ENCODE data around the gene NOCT. TPM values are rescaled to one million over a fixed set of nuclear protein-coding genes. Genes with fewer than 3 reads are reported as not detected.
"Not testable (repeated sequence)": the region's sequence is repeated elsewhere in the genome, so short reads cannot be mapped to it uniquely, and the experiment has no call there.

Gene NOCT
- total and polyA plus RNA-seq, 2 donors (not counting 1 experiment from before 2014, with no cell fraction given) = 2.6 to 3.8 TPM

DNA sequence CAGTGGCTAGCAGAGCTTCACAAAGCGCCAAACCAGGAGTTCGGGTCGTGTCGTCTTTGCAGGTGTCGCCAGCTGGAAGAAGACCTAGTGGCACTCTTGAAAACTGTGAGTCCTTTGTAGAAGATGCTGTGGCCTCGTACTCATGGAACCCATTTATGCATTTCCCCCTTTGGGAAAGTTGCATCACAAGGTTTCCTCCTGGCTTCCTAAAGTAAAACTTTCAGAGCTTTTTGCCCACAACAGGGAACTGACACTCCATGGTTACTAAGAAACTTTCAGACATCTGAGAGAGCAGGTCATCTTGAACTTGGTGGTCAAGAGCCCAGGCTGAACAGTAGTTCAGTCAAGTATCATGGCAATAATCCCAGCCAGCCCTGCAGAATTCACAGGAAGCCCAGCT is 15.9 kb upstream of the NOCT start:
- no peaks in the 10 kb centered on the region for H3K79me2 ChIP-seq (ENCODE audit: control insufficient read depth, insufficient read depth, low read length)
- no peaks in the 10 kb centered on the region for H3K9me3 ChIP-seq (ENCODE audit: control extremely low read depth in 1 of 3, control insufficient read depth in 2 of 3, insufficient read depth in 1 of 3, low read length in 2 of 3)
- WGBS (ENCODE audit: insufficient coverage) = 93% methylated on average over 6 of the region's 6 CpGs
- ChIA-PET CTCF (interaction anchor here (1.8 kb wide), 1 partner anchor 31 kb away, joined by 6 read pairs; no protein-coding TSS in a partner anchor), POLR2A (no interaction called here)
- no peak overlapping the region for H3K4me2 ChIP-seq (replicated peaks; ENCODE audit: low read depth, low read length, poor library complexity, severe bottlenecking)
- Mint-ChIP-seq H3K27ac (no peak overlapping the region), H3K4me1 (no peaks in the 10 kb centered on the region), H3K4me3 (no peak overlapping the region), H3K9me3 (ENCODE audit: insufficient read depth) (no peaks in the 10 kb centered on the region), H3K27me3 (no peaks in the 10 kb centered on the region)
- H2AFZ ChIP-seq (ENCODE audit: insufficient read depth, low read depth, low read length, poor library complexity, severe bottlenecking) = no peak overlapping the region
- H3K36me3 ChIP-seq (replicated peaks in 1 of 2; ENCODE audit: control extremely low read depth in 1 of 2, control insufficient read depth in 1 of 2, extremely low read depth in 1 of 2, insufficient read depth in 2 of 2, low read length in 1 of 2) = no peaks in the 10 kb centered on the region
- ATAC-seq (ENCODE audit: low read depth) = no peak
- no peak overlapping the region for H3K4me3 ChIP-seq (ENCODE audit: control extremely low read depth in 1 of 5, extremely low read depth in 1 of 5, insufficient read depth in 1 of 5, low read depth in 2 of 5, low read length in 4 of 5)
- intact Hi-C loops (cut with micrococcal nuclease) = no loop called here
- no peaks in the 10 kb centered on the region for H4K20me1 ChIP-seq (ENCODE audit: control insufficient read depth, insufficient read depth, low read length, poor library complexity, severe bottlenecking)
- peaks cover 0 to 5% (median 0%) of the 10 kb centered on the region in 4 experiments for H3K27me3 ChIP-seq (replicated peaks in 1 of 4; ENCODE audit: control extremely low read depth in 1 of 4, control insufficient read depth in 3 of 4, insufficient read depth in 4 of 4, low read length in 3 of 4)
- H3K27ac ChIP-seq (ENCODE audit: low read length in 2 of 2) = no peak overlapping the region
- no peak for TF ChIP-seq EZH2 (IDR thresholded peaks at IDR 0.05; ENCODE audit: borderline replicate concordance, insufficient read depth, low read depth, low read length, poor library complexity, severe bottlenecking)
- TF ChIP-seq, protein P1, sequence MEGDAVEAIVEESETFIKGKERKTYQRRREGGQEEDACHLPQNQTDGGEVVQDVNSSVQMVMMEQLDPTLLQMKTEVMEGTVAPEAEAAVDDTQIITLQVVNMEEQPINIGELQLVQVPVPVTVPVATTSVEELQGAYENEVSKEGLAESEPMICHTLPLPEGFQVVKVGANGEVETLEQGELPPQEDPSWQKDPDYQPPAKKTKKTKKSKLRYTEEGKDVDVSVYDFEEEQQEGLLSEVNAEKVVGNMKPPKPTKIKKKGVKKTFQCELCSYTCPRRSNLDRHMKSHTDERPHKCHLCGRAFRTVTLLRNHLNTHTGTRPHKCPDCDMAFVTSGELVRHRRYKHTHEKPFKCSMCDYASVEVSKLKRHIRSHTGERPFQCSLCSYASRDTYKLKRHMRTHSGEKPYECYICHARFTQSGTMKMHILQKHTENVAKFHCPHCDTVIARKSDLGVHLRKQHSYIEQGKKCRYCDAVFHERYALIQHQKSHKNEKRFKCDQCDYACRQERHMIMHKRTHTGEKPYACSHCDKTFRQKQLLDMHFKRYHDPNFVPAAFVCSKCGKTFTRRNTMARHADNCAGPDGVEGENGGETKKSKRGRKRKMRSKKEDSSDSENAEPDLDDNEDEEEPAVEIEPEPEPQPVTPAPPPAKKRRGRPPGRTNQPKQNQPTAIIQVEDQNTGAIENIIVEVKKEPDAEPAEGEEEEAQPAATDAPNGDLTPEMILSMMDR (IDR thresholded peaks at IDR 0.05) = no peak
- no peak overlapping the region for H3K9ac ChIP-seq (ENCODE audit: low read length)
- no peak for DNase-seq
- no peaks in the 10 kb centered on the region for H3K4me1 ChIP-seq (ENCODE audit: control insufficient read depth in 2 of 2, insufficient read depth in 2 of 2, low read length in 2 of 2)

DNA sequence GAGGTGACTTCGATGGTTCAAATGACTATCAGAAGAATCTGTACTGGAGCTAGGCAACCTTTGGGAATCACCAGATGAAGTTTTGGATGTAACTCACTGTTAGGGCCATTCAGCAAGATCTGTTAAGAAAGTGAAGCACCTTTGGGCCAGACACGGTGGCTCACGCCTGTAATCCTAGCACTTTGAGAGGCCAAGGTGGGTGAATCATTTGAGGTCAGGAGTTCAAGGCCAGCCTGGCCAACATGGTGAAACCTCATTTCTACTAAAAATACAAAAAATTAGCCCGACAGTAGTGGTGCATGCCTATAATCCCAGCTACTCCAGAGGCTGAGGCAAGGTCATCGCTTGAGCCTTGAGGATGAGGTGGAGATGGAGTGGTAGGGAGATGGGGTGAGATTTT is 15.4 kb upstream of the NOCT start:
- H4K20me1 ChIP-seq (ENCODE audit: control insufficient read depth, insufficient read depth, low read length, poor library complexity, severe bottlenecking); H3K27me3 ChIP-seq (replicated peaks in 1 of 4; ENCODE audit: control extremely low read depth in 1 of 4, control insufficient read depth in 3 of 4, insufficient read depth in 4 of 4, low read length in 3 of 4); H3K9ac ChIP-seq (ENCODE audit: low read length); ATAC-seq (ENCODE audit: low read depth); H2AFZ ChIP-seq (ENCODE audit: insufficient read depth, low read depth, low read length, poor library complexity, severe bottlenecking); H3K4me3 ChIP-seq (ENCODE audit: control extremely low read depth in 1 of 5, extremely low read depth in 1 of 5, insufficient read depth in 1 of 5, low read depth in 2 of 5, low read length in 4 of 5); H3K4me2 ChIP-seq (replicated peaks; ENCODE audit: low read depth, low read length, poor library complexity, severe bottlenecking); H3K4me1 ChIP-seq (ENCODE audit: control insufficient read depth in 2 of 2, insufficient read depth in 2 of 2, low read length in 2 of 2); H3K9me3 Mint-ChIP-seq (ENCODE audit: insufficient read depth); H3K79me2 ChIP-seq (ENCODE audit: control insufficient read depth, insufficient read depth, low read length); DNase-seq; intact Hi-C loops (cut with micrococcal nuclease); H3K27me3 Mint-ChIP-seq; H3K4me3 Mint-ChIP-seq; H3K27ac Mint-ChIP-seq; H3K36me3 ChIP-seq (replicated peaks in 1 of 2; ENCODE audit: control extremely low read depth in 1 of 2, control insufficient read depth in 1 of 2, extremely low read depth in 1 of 2, insufficient read depth in 2 of 2, low read length in 1 of 2); H3K9me3 ChIP-seq (ENCODE audit: control extremely low read depth in 1 of 3, control insufficient read depth in 2 of 3, insufficient read depth in 1 of 3, low read length in 2 of 3); H3K4me1 Mint-ChIP-seq; H3K27ac ChIP-seq (ENCODE audit: low read length in 2 of 2): not testable (repeated sequence)
- CTCF ChIA-PET = interaction anchor here (1.8 kb wide), 1 partner anchor 31 kb away, joined by 6 read pairs; no protein-coding TSS in a partner anchor
- WGBS (ENCODE audit: insufficient coverage) = 100% methylated on average over 1 of the region's 5 CpGs
- POLR2A ChIA-PET = interaction anchor here (0.6 kb wide), 1 partner anchor 46 kb away, joined by 3 read pairs; no protein-coding TSS in a partner anchor

DNA sequence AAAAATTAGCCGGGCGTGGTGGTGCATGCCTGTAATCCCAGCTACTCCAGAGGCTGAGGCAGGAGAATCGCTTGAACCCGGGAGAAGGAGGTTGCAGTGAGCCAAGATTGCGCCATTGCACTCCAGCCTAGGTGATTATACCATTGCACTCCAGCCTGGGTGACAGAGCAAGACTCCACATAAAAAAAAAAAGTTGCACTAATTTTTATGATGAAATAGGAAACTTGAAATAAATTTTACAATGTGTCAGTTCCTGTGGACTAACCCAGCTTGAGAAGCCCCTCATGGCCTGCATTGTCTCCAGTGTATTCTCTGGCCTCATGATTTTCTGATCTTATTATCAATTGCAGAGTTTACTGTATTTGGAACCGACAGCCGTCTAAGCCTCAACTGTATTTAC is 14.2 kb upstream of the NOCT start:
- H3K9me3 ChIP-seq (ENCODE audit: control extremely low read depth in 1 of 3, control insufficient read depth in 2 of 3, insufficient read depth in 1 of 3, low read length in 2 of 3); H2AFZ ChIP-seq (ENCODE audit: insufficient read depth, low read depth, low read length, poor library complexity, severe bottlenecking); H3K36me3 ChIP-seq (replicated peaks in 1 of 2; ENCODE audit: control extremely low read depth in 1 of 2, control insufficient read depth in 1 of 2, extremely low read depth in 1 of 2, insufficient read depth in 2 of 2, low read length in 1 of 2); intact Hi-C loops (cut with micrococcal nuclease); ATAC-seq (ENCODE audit: low read depth); POLR2A ChIA-PET; H3K4me1 ChIP-seq (ENCODE audit: control insufficient read depth in 2 of 2, insufficient read depth in 2 of 2, low read length in 2 of 2); H3K27me3 ChIP-seq (replicated peaks in 1 of 4; ENCODE audit: control extremely low read depth in 1 of 4, control insufficient read depth in 3 of 4, insufficient read depth in 4 of 4, low read length in 3 of 4); H3K79me2 ChIP-seq (ENCODE audit: control insufficient read depth, insufficient read depth, low read length); DNase-seq; H3K9ac ChIP-seq (ENCODE audit: low read length); H3K4me3 Mint-ChIP-seq; H4K20me1 ChIP-seq (ENCODE audit: control insufficient read depth, insufficient read depth, low read length, poor library complexity, severe bottlenecking); H3K4me2 ChIP-seq (replicated peaks; ENCODE audit: low read depth, low read length, poor library complexity, severe bottlenecking); H3K27ac ChIP-seq (ENCODE audit: low read length in 2 of 2); H3K4me1 Mint-ChIP-seq; H3K4me3 ChIP-seq (ENCODE audit: control extremely low read depth in 1 of 5, extremely low read depth in 1 of 5, insufficient read depth in 1 of 5, low read depth in 2 of 5, low read length in 4 of 5); H3K27ac Mint-ChIP-seq; H3K27me3 Mint-ChIP-seq; H3K9me3 Mint-ChIP-seq (ENCODE audit: insufficient read depth): not testable (repeated sequence)
- CTCF ChIA-PET = interaction anchor here (1.4 to 1.5 kb wide), 2 partner anchors 13 to 29 kb away, joined by 4 read pairs; no protein-coding TSS in a partner anchor
- WGBS (ENCODE audit: insufficient coverage) = 86% methylated on average over 4 of the region's 7 CpGs

All from B cell (primary cell).